ENCODE measurements around the gene KCMF1.

The KCMF1 gene

GRCh38 chr2:84989422-84989821, 18.5 kb downstream of the KCMF1 start:
- FAIRE-seq (no peak), DNase-seq (ENCODE audit: insufficient read length, low spot score) (no peak)
- no peak for TF ChIP-seq POLR2A (IDR thresholded peaks at IDR 0.05; ENCODE audit: low read depth, low read length)

- FAIRE-seq = no peak
Observed at GRCh38 chr2:84989927-84990326, 19.0 kb downstream of the KCMF1 start.

DNA sequence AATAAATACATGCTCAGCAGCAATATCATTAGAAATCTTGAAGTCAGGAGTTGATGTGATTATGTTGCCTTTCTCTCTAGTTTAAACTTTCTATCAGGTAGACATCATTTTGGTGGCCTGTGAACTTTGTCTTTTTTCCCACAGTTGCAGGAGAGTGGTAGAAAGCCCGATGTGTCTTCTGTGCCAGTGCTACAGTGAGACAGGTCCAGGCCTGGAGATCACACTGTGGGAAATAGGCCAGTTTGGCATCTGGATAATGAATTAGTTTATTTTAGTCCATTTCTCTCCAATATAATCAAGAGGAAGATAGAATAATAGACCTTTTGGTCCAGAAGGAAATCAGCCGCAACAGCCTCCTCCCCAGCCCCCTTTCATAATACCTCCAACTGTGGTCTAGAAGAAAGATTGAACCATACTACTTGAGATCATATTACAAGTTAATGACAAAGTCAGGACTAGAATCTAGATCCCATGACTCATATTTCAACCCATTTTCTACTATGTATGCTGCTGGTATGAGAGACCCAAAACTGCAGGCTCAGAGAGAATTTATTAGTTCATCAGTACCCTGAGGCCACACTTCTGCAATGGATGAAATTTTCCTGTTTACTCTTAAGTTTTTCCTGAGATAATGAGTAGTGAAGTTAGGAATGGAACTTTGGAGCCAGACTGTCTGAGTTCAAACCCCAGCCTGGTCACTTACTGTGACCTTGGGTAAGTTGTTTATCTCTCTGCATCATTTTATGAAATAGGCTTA, 20.6 kb downstream of the KCMF1 start:
- FAIRE-seq (peak; percentile 64), DNase-seq (ENCODE audit: insufficient read length, low spot score) (no peak)
- TF ChIP-seq POLR2A (IDR thresholded peaks at IDR 0.05; ENCODE audit: low read depth, low read length) = no peak

More at GRCh38 chr2:84989927-84990326, 19.0 kb downstream of the KCMF1 start:
- TF ChIP-seq POLR2A (IDR thresholded peaks at IDR 0.05; ENCODE audit: low read depth, low read length) = no peak
- no peak for DNase-seq (ENCODE audit: insufficient read length, low spot score)

DNA sequence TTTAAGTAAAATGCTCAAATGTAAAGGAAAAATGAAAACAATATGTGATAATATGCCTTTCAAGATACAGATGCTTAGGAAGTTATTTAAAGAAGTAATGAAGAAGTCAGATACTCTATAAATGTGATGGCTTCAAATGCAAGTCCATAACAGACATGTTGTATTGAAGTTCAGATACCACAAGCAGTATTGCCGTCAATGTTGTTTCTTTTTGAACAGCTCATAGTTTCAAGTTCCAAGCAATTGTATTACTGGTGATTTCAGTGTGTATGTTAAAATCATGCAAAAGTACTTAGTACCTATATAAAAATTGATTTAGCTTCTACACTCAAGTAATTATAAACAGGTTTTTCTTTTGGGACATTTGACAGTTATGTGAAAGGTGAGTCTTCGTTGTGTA, 24.9 kb downstream of the KCMF1 start:
- DNase-seq (ENCODE audit: insufficient read length, low spot score) (no peak), FAIRE-seq (no peak)
- no peak for TF ChIP-seq POLR2A (IDR thresholded peaks at IDR 0.05; ENCODE audit: low read depth, low read length)

DNA sequence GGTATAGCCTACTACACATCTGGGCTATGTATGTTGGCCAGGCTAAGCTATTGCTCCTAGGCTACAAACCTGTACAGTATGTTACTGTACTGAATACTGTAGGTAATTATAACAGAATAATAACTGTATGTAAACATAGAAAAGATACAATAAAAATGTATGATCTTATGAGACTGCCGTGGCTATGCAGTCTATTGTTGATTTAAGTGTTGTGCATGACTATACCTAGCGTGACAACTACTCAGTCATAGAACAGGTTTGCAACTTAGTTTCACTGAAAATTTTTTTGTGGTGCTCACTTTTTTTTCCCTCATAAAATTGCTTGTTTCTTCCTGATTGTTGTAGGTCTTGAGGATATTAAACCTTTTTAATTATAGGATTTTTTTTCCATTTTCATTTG, 25.9 kb downstream of the KCMF1 start:
- no peak for FAIRE-seq
- TF ChIP-seq POLR2A (IDR thresholded peaks at IDR 0.05; ENCODE audit: low read depth, low read length) = no peak

DNA sequence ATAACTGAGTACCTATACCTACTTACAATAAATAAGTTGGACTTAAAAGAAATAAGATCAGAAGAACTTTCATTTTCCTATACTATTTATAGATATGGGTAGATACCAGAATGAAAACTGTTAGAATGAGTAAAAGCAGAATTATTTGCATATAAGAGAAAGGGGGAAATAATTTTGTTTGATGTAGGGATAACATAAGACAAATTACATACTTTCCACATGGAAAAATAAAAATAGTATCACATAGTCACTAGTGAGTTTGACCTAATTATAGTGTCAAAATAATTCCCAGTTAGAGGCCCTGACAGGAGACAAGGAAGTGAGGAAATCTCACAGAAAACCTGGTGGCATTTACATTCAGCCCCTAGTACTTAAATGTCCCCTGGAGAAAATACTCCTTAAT, 28.6 kb downstream of the KCMF1 start:
- FAIRE-seq (no peak), DNase-seq (ENCODE audit: insufficient read length, low spot score) (no peak)
- no peak for TF ChIP-seq POLR2A (IDR thresholded peaks at IDR 0.05; ENCODE audit: low read depth, low read length)

More for the DNA sequence above, 25.9 kb downstream of the KCMF1 start:
- DNase-seq (ENCODE audit: insufficient read length, low spot score) = no peak

DNA sequence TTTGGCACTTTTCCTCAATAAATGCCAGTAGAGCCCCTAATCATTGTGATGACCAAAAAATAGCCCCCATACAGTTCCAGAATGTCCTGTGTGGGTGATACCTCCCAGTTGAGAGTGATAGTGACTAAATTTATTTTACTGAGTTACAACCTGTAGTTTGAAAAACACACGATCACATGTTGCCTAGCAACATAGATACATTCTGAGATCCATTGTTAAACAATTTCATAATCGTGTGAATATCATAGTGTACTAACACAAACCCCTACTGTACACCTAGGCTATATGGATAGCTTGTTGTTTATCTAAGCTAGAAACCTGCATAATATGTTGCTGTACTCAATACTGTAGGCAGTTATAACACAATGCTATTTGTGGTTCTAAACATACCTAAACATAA, 30.6 kb downstream of the KCMF1 start:
- FAIRE-seq (no peak), DNase-seq (ENCODE audit: insufficient read length, low spot score) (no peak)
- TF ChIP-seq POLR2A (IDR thresholded peaks at IDR 0.05; ENCODE audit: low read depth, low read length) = no peak

DNA sequence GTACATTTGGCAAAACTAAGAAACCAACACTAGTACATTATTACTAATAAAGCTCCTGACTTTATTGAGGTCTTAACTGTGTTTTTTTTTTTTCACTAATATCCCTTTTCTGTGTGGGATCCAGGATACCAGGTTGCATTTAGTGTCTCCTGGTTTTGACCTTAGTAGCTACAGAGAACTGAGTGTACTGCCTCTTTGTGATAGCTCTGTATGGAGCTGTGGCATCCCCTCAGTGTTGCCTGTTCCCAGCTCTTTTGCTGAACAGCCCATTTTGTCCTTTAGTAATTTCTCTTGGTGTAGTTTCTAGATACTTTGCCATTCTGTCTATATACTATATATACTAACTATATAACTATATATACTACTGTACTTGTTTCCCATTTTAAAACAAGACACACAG, 31.6 kb downstream of the KCMF1 start:
- FAIRE-seq = no peak

DNA sequence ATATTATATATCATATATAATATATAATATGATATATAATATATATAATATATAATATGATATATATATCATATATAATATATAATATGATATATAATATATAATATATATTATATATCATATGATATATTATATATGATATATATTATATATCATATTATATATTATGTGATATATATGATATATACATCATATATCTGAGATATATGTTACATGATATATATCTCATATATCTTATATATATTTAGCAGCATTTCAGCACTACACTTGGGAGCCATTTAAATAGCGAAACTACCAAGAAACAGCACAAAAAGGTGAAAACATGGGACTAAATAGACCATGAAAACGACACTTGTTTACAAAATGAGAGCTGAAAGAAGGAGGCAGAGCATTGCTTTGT, 37.3 kb downstream of the KCMF1 start:
- TF ChIP-seq POLR2A (IDR thresholded peaks at IDR 0.05; ENCODE audit: low read depth, low read length) = no peak
- FAIRE-seq (no peak), DNase-seq (ENCODE audit: insufficient read length, low spot score) (no peak)

More for the DNA sequence above, 31.6 kb downstream of the KCMF1 start:
- no peak for TF ChIP-seq POLR2A (IDR thresholded peaks at IDR 0.05; ENCODE audit: low read depth, low read length)
- no peak for DNase-seq (ENCODE audit: insufficient read length, low spot score)

DNA sequence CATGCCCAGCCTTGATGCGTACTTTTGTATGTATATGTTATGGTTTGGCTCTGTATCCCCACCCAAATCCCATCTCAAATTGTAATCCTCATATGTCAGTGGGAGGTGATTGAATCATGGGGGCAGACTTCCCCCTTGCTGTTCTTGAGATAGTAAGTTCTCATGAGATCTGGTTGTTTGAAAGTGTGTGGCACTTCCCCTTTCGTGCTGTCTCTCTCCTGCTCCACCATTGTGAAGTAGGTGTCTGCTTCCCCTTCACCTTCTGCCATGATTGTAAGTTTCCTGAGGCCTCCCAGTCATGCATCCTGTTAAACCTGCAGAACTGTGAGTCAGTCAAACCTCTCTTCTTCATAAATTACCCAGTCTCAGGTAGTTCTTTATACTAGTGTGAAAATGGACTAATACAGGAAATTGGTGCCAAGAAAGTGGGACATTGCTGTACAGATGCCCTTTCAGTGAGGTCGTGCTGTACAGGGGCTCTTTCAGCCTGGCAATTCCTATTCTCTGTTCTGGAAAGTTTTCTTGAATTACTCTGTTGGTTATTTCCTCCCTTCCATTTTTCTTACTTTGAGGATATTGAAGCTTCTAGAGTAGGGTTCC, 38.2 kb downstream of the KCMF1 start:
- DNase-seq (ENCODE audit: insufficient read length, low spot score) = no peak
- FAIRE-seq = no peak
- no peak for TF ChIP-seq POLR2A (IDR thresholded peaks at IDR 0.05; ENCODE audit: low read depth, low read length)

DNA sequence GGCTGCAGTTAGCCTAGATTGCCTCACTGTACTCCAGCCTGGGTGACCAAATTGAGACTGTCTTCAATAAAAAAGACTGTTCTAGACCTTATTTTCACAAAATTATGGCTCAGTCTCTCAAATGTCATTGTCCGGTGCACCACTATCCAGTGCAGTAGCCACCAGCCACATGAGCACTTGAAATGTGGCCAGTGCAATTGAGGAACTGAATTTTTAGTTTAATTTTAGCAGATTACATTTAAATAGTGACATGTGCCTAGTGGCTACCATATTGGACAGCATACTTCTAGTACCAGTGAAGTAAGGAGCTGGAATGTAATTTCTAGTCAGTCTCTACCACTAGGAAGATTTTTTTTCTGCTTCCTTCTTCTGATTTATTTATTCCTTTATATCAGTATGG, 39.4 kb downstream of the KCMF1 start:
- no peak for DNase-seq (ENCODE audit: insufficient read length, low spot score)
- TF ChIP-seq POLR2A (IDR thresholded peaks at IDR 0.05; ENCODE audit: low read depth, low read length) = no peak
- FAIRE-seq = no peak

DNA sequence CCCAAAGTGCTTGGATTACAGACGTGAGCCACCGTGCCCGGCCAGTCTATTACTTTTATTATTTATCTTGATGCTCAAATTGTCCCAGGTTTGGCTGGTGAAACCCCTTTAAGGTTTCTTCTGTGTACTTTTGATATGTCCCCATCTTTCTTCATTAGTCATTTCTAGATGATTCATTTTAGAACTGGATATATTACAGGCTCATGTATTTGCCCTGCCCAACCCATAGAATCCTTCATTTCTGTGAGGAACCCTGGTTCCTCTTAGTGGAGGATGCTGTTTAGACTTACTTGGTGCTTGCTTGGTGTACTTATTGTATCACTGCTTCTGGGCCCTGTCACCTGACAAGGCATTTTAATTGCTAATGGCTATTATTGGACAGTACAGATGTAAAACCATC, 40.1 kb downstream of the KCMF1 start:
- FAIRE-seq (no peak), DNase-seq (ENCODE audit: insufficient read length, low spot score) (no peak)
- TF ChIP-seq POLR2A (IDR thresholded peaks at IDR 0.05; ENCODE audit: low read depth, low read length) = no peak

GRCh38 chr2:85011747-85012146, 40.8 kb downstream of the KCMF1 start:
- FAIRE-seq = no peak
- DNase-seq (ENCODE audit: insufficient read length, low spot score) = no peak
- no peak for TF ChIP-seq POLR2A (IDR thresholded peaks at IDR 0.05; ENCODE audit: low read depth, low read length)

GRCh38 chr2:85012431-85012830, 41.5 kb downstream of the KCMF1 start:
- no peak for FAIRE-seq
- no peak for TF ChIP-seq POLR2A (IDR thresholded peaks at IDR 0.05; ENCODE audit: low read depth, low read length)

GRCh38 chr2:85012855-85013254, 41.9 kb downstream of the KCMF1 start:
- TF ChIP-seq POLR2A (IDR thresholded peaks at IDR 0.05; ENCODE audit: low read depth, low read length) = no peak
- no peak for FAIRE-seq
- no peak for DNase-seq (ENCODE audit: insufficient read length, low spot score)

More at GRCh38 chr2:85012431-85012830, 41.5 kb downstream of the KCMF1 start:
- no peak for DNase-seq (ENCODE audit: insufficient read length, low spot score)

All from H54 (cell line).